Activated naive CD4-positive, alpha-beta T cell treated with anti-CD3 and anti-CD28 coated beads for 36 hours (primary cell): ENCODE measurements around the gene STX17. TPM values are rescaled to one million over a fixed set of nuclear protein-coding genes. Genes with fewer than 3 reads are reported as not detected.

Experiments
- CTCF ChIA-PET: fragments of 350-600 bp; sonication (Branson Sonifier 250); formaldehyde crosslinking; loops from one replicate; lab custom pipeline; 2021; ENCODE audit warnings: antibody characterized with exemption; lab: Charles Lee
- DNase-seq: peaks from one replicate; pipeline ENCODE4 v3.0.0-alpha.2; 2020
- H3K27ac Mint-ChIP-seq: one replicate; pipeline ENCODE4 v1.8.0; 2021; ENCODE audit warnings: mild to moderate bottlenecking, mixed read lengths
- H3K27me3 Mint-ChIP-seq: one replicate; pipeline ENCODE4 v1.8.0; 2021; ENCODE audit warnings: low read depth, mixed read lengths
- H3K36me3 Mint-ChIP-seq: one replicate; pipeline ENCODE4 v1.8.0; 2021; ENCODE audit warnings: low read depth, mixed read lengths
- H3K4me1 Mint-ChIP-seq: one replicate; pipeline ENCODE4 v1.8.0; 2021; ENCODE audit warnings: low read depth, mixed read lengths
- H3K4me3 Mint-ChIP-seq: one replicate; pipeline ENCODE4 v1.8.0; 2021; ENCODE audit warnings: mild to moderate bottlenecking, moderate library complexity, mixed read lengths
- H3K9me3 Mint-ChIP-seq: one replicate; pipeline ENCODE4 v1.8.0; 2021; ENCODE audit warnings: mixed read lengths
- intact Hi-C: fragments of 100-400 bp; cut with micrococcal nuclease; formaldehyde crosslinking; loops from one replicate; pipeline ENCODE4 v1.15.1; 2023
- total RNA-seq, 2 experiments: library from RNA; stranded (reverse); gene quantifications; one replicate each; pipeline ENCODE4 v1.2.3, GENCODE V29; 2021

STX17 gene
- total RNA-seq, 2 experiments from 2014 or later = 28.1 to 31.6 TPM

- DNase-seq = no peak
- no peak overlapping the region for H3K4me3 Mint-ChIP-seq
- H3K4me1 Mint-ChIP-seq = peaks cover 14% of the 10 kb centered on the region
- intact Hi-C loops = no loop called here
- no peak overlapping the region for H3K27ac Mint-ChIP-seq
- H3K9me3 Mint-ChIP-seq = no peaks in the 10 kb centered on the region
- peaks cover 15% of the 10 kb centered on the region for H3K36me3 Mint-ChIP-seq
- no peaks in the 10 kb centered on the region for H3K27me3 Mint-ChIP-seq
- CTCF ChIA-PET = interaction anchor here (1.8 kb wide), 1 partner anchor 16 kb away, joined by 7 read pairs; no protein-coding TSS in a partner anchor
Observed at GRCh38 chr9:99948896-99949295, 42.4 kb downstream of the STX17 start.

- CTCF ChIA-PET = no interaction called here
- Mint-ChIP-seq H3K4me3 (no peak overlapping the region), H3K36me3 (peaks cover 21% of the 10 kb centered on the region), H3K4me1 (peaks cover 23% of the 10 kb centered on the region), H3K27me3 (no peaks in the 10 kb centered on the region), H3K9me3 (no peaks in the 10 kb centered on the region), H3K27ac (no peak overlapping the region)
- intact Hi-C loops = loop anchor here (2.0 to 10.0 kb wide), 3 partner anchors 47 to 702 kb away; partner anchors contain the start of gene STX17
- DNase-seq = no peak
Observed at GRCh38 chr9:99953861-99954507, 47.5 kb downstream of the STX17 start.

GRCh38 chr9:99954819-99955218, 48.4 kb downstream of the STX17 start:
- no peak overlapping the region for H3K4me3 Mint-ChIP-seq
- CTCF ChIA-PET = no interaction called here
- DNase-seq = no peak
- peak overlapping the region; percentile 50 for H3K27ac Mint-ChIP-seq
- intact Hi-C loops = loop anchor here (1.0 to 10.0 kb wide), 7 partner anchors 48 to 703 kb away; partner anchors contain the start of genes ERP44, INVS and STX17
- H3K4me1 Mint-ChIP-seq = peaks cover 23% of the 10 kb centered on the region
- H3K36me3 Mint-ChIP-seq = peaks cover 22% of the 10 kb centered on the region
- H3K9me3 Mint-ChIP-seq = no peaks in the 10 kb centered on the region
- no peaks in the 10 kb centered on the region for H3K27me3 Mint-ChIP-seq

- Mint-ChIP-seq H3K27me3 (no peaks in the 10 kb centered on the region), H3K4me3 (no peak overlapping the region), H3K9me3 (no peaks in the 10 kb centered on the region), H3K36me3 (peaks cover 24% of the 10 kb centered on the region), H3K4me1 (peaks cover 23% of the 10 kb centered on the region), H3K27ac (no peak overlapping the region)
- CTCF ChIA-PET = interaction anchor here (0.6 kb wide), 1 partner anchor 248 kb away, joined by 3 read pairs; no protein-coding TSS in a partner anchor
- intact Hi-C loops = loop anchor here (1.0 to 10.0 kb wide), 6 partner anchors 49 to 259 kb away; partner anchors contain the start of genes ERP44, INVS and STX17
- DNase-seq = no peak
Observed at GRCh38 chr9:99955606-99956005, 49.2 kb downstream of the STX17 start.

GRCh38 chr9:99962680-99963261, 56.3 kb downstream of the STX17 start:
- Mint-ChIP-seq H3K27me3 (no peaks in the 10 kb centered on the region), H3K9me3 (no peaks in the 10 kb centered on the region), H3K36me3 (peaks cover 19% of the 10 kb centered on the region), H3K4me1 (no peaks in the 10 kb centered on the region), H3K27ac (no peak overlapping the region), H3K4me3 (no peak overlapping the region)
- no peak for DNase-seq
- intact Hi-C loops = no loop called here
- CTCF ChIA-PET = interaction anchor here (0.5 kb wide), 1 partner anchor 260 kb away, joined by 6 read pairs; no protein-coding TSS in a partner anchor

GRCh38 chr9:99964336-99964735, 57.9 kb downstream of the STX17 start:
- no peaks in the 10 kb centered on the region for H3K4me1 Mint-ChIP-seq
- no peaks in the 10 kb centered on the region for H3K27me3 Mint-ChIP-seq
- intact Hi-C loops = no loop called here
- DNase-seq = no peak
- no peak overlapping the region for H3K4me3 Mint-ChIP-seq
- H3K36me3 Mint-ChIP-seq = peaks cover 22% of the 10 kb centered on the region
- CTCF ChIA-PET = interaction anchor here (0.6 kb wide), 1 partner anchor 139 kb away, joined by 3 read pairs; no protein-coding TSS in a partner anchor
- H3K27ac Mint-ChIP-seq = no peak overlapping the region
- no peaks in the 10 kb centered on the region for H3K9me3 Mint-ChIP-seq

- H3K36me3 Mint-ChIP-seq = peaks cover 18% of the 10 kb centered on the region
- no peak overlapping the region for H3K4me3 Mint-ChIP-seq
- H3K4me1 Mint-ChIP-seq = no peaks in the 10 kb centered on the region
- intact Hi-C loops = no loop called here
- H3K9me3 Mint-ChIP-seq = no peaks in the 10 kb centered on the region
- CTCF ChIA-PET = no interaction called here
- no peaks in the 10 kb centered on the region for H3K27me3 Mint-ChIP-seq
- H3K27ac Mint-ChIP-seq = no peak overlapping the region
- no peak for DNase-seq
Observed at GRCh38 chr9:99966001-99966400, 59.5 kb downstream of the STX17 start.

GRCh38 chr9:99966716-99967115, 60.3 kb downstream of the STX17 start:
- Mint-ChIP-seq H3K36me3 (peaks cover 11% of the 10 kb centered on the region), H3K9me3 (no peaks in the 10 kb centered on the region), H3K27me3 (no peaks in the 10 kb centered on the region), H3K4me3 (no peak overlapping the region), H3K27ac (no peak overlapping the region), H3K4me1 (no peaks in the 10 kb centered on the region)
- no peak for DNase-seq
- CTCF ChIA-PET = no interaction called here
- intact Hi-C loops = no loop called here

- Mint-ChIP-seq H3K4me1 (no peaks in the 10 kb centered on the region), H3K4me3 (no peak overlapping the region), H3K36me3 (peaks cover 11% of the 10 kb centered on the region), H3K27ac (no peak overlapping the region), H3K27me3 (no peaks in the 10 kb centered on the region), H3K9me3 (no peaks in the 10 kb centered on the region)
- intact Hi-C loops = no loop called here
- CTCF ChIA-PET = no interaction called here
- no peak for DNase-seq
Observed at GRCh38 chr9:99967457-99967856, 61.0 kb downstream of the STX17 start.

GRCh38 chr9:99970481-99970880, 64.0 kb downstream of the STX17 start:
- H3K9me3 Mint-ChIP-seq = no peaks in the 10 kb centered on the region

GRCh38 chr9:99971410-99971809, 65.0 kb downstream of the STX17 start:
- H3K4me1 Mint-ChIP-seq = no peaks in the 10 kb centered on the region
- intact Hi-C loops = no loop called here
- CTCF ChIA-PET = interaction anchor here (1.0 kb wide), 1 partner anchor 245 kb away, joined by 3 read pairs; no protein-coding TSS in a partner anchor
- H3K27ac Mint-ChIP-seq = no peak overlapping the region
- no peak for DNase-seq
- H3K4me3 Mint-ChIP-seq = no peak overlapping the region
- no peaks in the 10 kb centered on the region for H3K27me3 Mint-ChIP-seq
- H3K9me3 Mint-ChIP-seq = no peaks in the 10 kb centered on the region
- H3K36me3 Mint-ChIP-seq = peaks cover 20% of the 10 kb centered on the region

More at GRCh38 chr9:99970481-99970880, 64.0 kb downstream of the STX17 start:
- H3K4me1 Mint-ChIP-seq = no peaks in the 10 kb centered on the region
- H3K36me3 Mint-ChIP-seq = peaks cover 20% of the 10 kb centered on the region
- no peaks in the 10 kb centered on the region for H3K27me3 Mint-ChIP-seq
- CTCF ChIA-PET = no interaction called here
- no peak overlapping the region for H3K4me3 Mint-ChIP-seq
- intact Hi-C loops = no loop called here
- no peak overlapping the region for H3K27ac Mint-ChIP-seq
- no peak for DNase-seq

GRCh38 chr9:99973455-99973854, 67.0 kb downstream of the STX17 start:
- CTCF ChIA-PET = no interaction called here
- Mint-ChIP-seq H3K36me3 (peaks cover 16% of the 10 kb centered on the region), H3K27ac (no peak overlapping the region), H3K27me3 (no peaks in the 10 kb centered on the region), H3K4me1 (no peaks in the 10 kb centered on the region), H3K4me3 (no peak overlapping the region), H3K9me3 (no peaks in the 10 kb centered on the region)
- intact Hi-C loops = no loop called here
- no peak for DNase-seq
